Measurements from ENCODE around the gene NOS3.

GRCh38 chr7:151047976-151048815, 57.4 kb downstream of the NOS3 start, which contains the start of gene ASIC3:
- TF ChIP-seq CTCF (IDR thresholded peaks at IDR 0.05; ENCODE audit: low read depth, low read length) (no peak), EZH2phosphoT487 (IDR thresholded peaks at IDR 0.05; ENCODE audit: low read depth) (no peak)

All from OCI-LY3 (cell line).